ENCODE results near the gene MAB21L2. TPM values are rescaled to one million over a fixed set of nuclear protein-coding genes. Genes with fewer than 3 reads are reported as not detected.

MAB21L2 gene
- total RNA-seq, 1 donor from 2014 or later: 1.9 TPM

DNA sequence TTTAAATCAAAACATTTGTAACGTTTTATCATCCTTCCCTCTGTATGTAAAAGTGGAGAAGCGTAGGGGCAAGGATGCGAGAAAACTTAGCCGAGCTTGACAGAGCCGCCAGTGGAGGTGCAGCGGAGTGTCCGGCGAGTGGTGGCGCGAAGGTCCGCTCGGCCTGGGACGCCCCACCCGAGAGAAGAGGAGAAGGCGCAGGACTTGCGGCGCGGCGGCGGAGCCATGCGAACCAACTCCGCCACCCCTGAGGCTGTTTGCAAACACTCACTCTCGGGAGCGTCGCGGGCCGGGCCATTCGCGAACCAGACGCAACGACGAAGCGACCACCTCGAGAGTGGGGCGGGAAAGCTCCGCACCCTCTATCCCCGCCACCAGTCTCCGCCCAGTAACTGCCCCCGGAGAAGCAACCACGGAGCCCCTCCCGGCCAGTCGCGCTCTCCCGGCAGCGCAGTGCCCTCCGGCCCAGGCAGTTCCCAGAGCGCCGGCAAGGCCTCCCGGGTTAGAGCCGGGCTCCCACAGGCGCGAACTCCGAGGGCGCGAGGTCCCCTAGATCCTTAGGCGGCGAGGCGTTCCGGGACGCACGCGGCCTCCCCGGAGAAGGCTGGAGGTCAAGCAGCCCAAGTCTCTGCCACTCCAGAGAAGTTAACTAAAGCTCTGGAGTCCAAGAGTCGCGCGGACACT is 2.3 kb upstream of the MAB21L2 start:
- Histone ChIP-seq H3K27ac (ENCODE audit: low read depth, low read length) (peak overlapping the region; percentile 46), H3K9me3 (ENCODE audit: insufficient read depth, low read depth, low read length) (no peaks in the 10 kb centered on the region), H3K36me3 (ENCODE audit: insufficient read depth, low read length) (no peaks in the 10 kb centered on the region), H3K4me1 (ENCODE audit: insufficient read depth, low read length) (peaks cover 11% of the 10 kb centered on the region), H3K4me3 (ENCODE audit: insufficient read depth, low read depth, low read length) (peak overlapping the region; percentile 66), H2AFZ (ENCODE audit: low read depth, low read length) (peak overlapping the region; percentile 79), H3K27me3 (ENCODE audit: insufficient read depth, low read length) (peaks cover 5% of the 10 kb centered on the region), H4K20me1 (ENCODE audit: insufficient read depth, low read length) (no peaks in the 10 kb centered on the region), H3K9ac (ENCODE audit: low read length) (peak overlapping the region; percentile 76), H3K79me2 (ENCODE audit: insufficient read depth, low read length) (peaks cover 11% of the 10 kb centered on the region), H3K4me2 (ENCODE audit: low read length) (peak overlapping the region; percentile 86)
- no peak for TF ChIP-seq EZH2 (IDR thresholded peaks at IDR 0.05; ENCODE audit: insufficient read depth, low read length)
- TF ChIP-seq, protein P1, sequence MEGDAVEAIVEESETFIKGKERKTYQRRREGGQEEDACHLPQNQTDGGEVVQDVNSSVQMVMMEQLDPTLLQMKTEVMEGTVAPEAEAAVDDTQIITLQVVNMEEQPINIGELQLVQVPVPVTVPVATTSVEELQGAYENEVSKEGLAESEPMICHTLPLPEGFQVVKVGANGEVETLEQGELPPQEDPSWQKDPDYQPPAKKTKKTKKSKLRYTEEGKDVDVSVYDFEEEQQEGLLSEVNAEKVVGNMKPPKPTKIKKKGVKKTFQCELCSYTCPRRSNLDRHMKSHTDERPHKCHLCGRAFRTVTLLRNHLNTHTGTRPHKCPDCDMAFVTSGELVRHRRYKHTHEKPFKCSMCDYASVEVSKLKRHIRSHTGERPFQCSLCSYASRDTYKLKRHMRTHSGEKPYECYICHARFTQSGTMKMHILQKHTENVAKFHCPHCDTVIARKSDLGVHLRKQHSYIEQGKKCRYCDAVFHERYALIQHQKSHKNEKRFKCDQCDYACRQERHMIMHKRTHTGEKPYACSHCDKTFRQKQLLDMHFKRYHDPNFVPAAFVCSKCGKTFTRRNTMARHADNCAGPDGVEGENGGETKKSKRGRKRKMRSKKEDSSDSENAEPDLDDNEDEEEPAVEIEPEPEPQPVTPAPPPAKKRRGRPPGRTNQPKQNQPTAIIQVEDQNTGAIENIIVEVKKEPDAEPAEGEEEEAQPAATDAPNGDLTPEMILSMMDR (IDR thresholded peaks at IDR 0.05; ENCODE audit: insufficient read depth, low read depth, low read length): no peak
- no peaks in the 10 kb centered on the region for H3K9me3 Mint-ChIP-seq (ENCODE audit: unreplicated experiment)
- FAIRE-seq: no peak
- H3K27ac Mint-ChIP-seq (ENCODE audit: unreplicated experiment): peak overlapping the region; percentile 2
- H3K4me3 Mint-ChIP-seq (ENCODE audit: unreplicated experiment): peak overlapping the region; percentile 84
- H3K4me1 Mint-ChIP-seq (ENCODE audit: low read depth, unreplicated experiment): peaks cover 10% of the 10 kb centered on the region
- H3K36me3 Mint-ChIP-seq (ENCODE audit: low read depth, unreplicated experiment): peaks cover 2% of the 10 kb centered on the region
- peak; percentile 48 for DNase-seq (ENCODE audit: low read depth)
- peaks cover 19% of the 10 kb centered on the region for H3K27me3 Mint-ChIP-seq (ENCODE audit: low read depth, unreplicated experiment)

DNA sequence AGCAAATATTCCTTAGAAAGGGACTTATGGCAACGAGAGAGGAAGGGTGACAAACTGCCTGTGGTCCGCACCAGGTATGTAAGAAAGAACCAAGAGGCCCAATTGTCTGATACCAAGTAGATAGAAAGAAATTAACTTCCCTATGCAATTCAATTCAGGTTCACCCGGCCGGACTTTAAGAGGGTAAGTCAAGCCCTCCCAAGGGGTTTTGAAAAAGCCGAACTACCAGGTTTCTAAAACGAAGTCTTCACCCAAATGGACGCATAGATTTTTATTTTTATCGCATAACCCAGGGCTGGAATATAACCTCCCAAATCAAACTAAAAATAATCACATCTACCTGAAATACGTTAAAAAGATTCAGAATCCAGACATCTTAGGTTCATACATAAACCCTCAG is 1.6 kb upstream of the MAB21L2 start:
- Histone ChIP-seq H3K27me3 (ENCODE audit: insufficient read depth, low read length) (peaks cover 5% of the 10 kb centered on the region), H3K79me2 (ENCODE audit: insufficient read depth, low read length) (peaks cover 11% of the 10 kb centered on the region), H4K20me1 (ENCODE audit: insufficient read depth, low read length) (no peaks in the 10 kb centered on the region), H3K9ac (ENCODE audit: low read length) (peak overlapping the region; percentile 76), H3K4me3 (ENCODE audit: insufficient read depth, low read depth, low read length) (peak overlapping the region; percentile 66), H3K36me3 (ENCODE audit: insufficient read depth, low read length) (no peaks in the 10 kb centered on the region), H3K4me2 (ENCODE audit: low read length) (peak overlapping the region; percentile 86), H2AFZ (ENCODE audit: low read depth, low read length) (peak overlapping the region; percentile 79), H3K27ac (ENCODE audit: low read depth, low read length) (peak overlapping the region; percentile 46), H3K9me3 (ENCODE audit: insufficient read depth, low read depth, low read length) (no peaks in the 10 kb centered on the region), H3K4me1 (ENCODE audit: insufficient read depth, low read length) (peaks cover 11% of the 10 kb centered on the region)
- peaks cover 19% of the 10 kb centered on the region for H3K27me3 Mint-ChIP-seq (ENCODE audit: low read depth, unreplicated experiment)
- DNase-seq (ENCODE audit: low read depth) (no peak), FAIRE-seq (no peak)
- peaks cover 10% of the 10 kb centered on the region for H3K4me1 Mint-ChIP-seq (ENCODE audit: low read depth, unreplicated experiment)
- H3K9me3 Mint-ChIP-seq (ENCODE audit: unreplicated experiment): no peaks in the 10 kb centered on the region
- H3K27ac Mint-ChIP-seq (ENCODE audit: unreplicated experiment): peak overlapping the region; percentile 2
- H3K4me3 Mint-ChIP-seq (ENCODE audit: unreplicated experiment): peak overlapping the region; percentile 84
- peaks cover 2% of the 10 kb centered on the region for H3K36me3 Mint-ChIP-seq (ENCODE audit: low read depth, unreplicated experiment)
- no peak for TF ChIP-seq EZH2 (IDR thresholded peaks at IDR 0.05; ENCODE audit: insufficient read depth, low read length)
- TF ChIP-seq, protein P1 (IDR thresholded peaks at IDR 0.05; ENCODE audit: insufficient read depth, low read depth, low read length): no peak

DNA sequence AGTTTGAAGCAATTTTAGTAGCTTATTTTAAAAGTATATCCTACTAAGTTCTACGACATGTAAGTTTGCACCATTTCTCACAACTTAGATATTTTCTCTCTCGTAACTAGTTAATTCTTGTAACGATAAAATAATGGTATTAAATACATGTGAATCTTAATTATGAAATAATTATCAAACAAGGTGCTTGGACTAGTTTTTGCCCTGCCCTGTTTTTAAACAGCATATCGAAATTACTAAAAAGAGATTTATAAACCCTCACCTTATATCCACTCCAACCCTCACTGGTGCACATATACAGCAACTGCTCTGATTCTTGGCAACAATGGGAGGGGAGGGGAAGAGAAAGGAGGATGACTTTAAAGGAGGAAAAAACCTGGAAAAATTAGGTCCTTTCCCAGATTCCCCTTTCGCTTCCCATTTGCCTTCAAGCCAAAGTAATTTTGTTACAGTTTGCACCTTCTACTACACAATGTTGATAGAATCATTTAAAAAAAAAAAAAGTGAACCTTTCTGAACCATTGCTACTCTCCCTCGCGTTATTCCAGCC is 820 bp upstream of the MAB21L2 start:
- Mint-ChIP-seq H3K36me3 (ENCODE audit: low read depth, unreplicated experiment) (peaks cover 2% of the 10 kb centered on the region), H3K9me3 (ENCODE audit: unreplicated experiment) (no peaks in the 10 kb centered on the region), H3K27ac (ENCODE audit: unreplicated experiment) (no peak overlapping the region), H3K4me1 (ENCODE audit: low read depth, unreplicated experiment) (peaks cover 10% of the 10 kb centered on the region), H3K4me3 (ENCODE audit: unreplicated experiment) (peak overlapping the region; percentile 87), H3K27me3 (ENCODE audit: low read depth, unreplicated experiment) (peaks cover 19% of the 10 kb centered on the region)
- no peaks in the 10 kb centered on the region for H3K36me3 ChIP-seq (ENCODE audit: insufficient read depth, low read length)
- DNase-seq (ENCODE audit: low read depth) (no peak), FAIRE-seq (no peak)
- H3K27me3 ChIP-seq (ENCODE audit: insufficient read depth, low read length): peaks cover 5% of the 10 kb centered on the region
- peak overlapping the region; percentile 77 for H3K9ac ChIP-seq (ENCODE audit: low read length)
- peaks cover 11% of the 10 kb centered on the region for H3K4me1 ChIP-seq (ENCODE audit: insufficient read depth, low read length)
- H2AFZ ChIP-seq (ENCODE audit: low read depth, low read length): no peak overlapping the region
- H3K9me3 ChIP-seq (ENCODE audit: insufficient read depth, low read depth, low read length): no peaks in the 10 kb centered on the region
- H3K4me2 ChIP-seq (ENCODE audit: low read length): peak overlapping the region; percentile 94
- no peak overlapping the region for H3K27ac ChIP-seq (ENCODE audit: low read depth, low read length)
- no peak for TF ChIP-seq EZH2 (IDR thresholded peaks at IDR 0.05; ENCODE audit: insufficient read depth, low read length)
- TF ChIP-seq, protein P1 (IDR thresholded peaks at IDR 0.05; ENCODE audit: insufficient read depth, low read depth, low read length): no peak
- H4K20me1 ChIP-seq (ENCODE audit: insufficient read depth, low read length): no peaks in the 10 kb centered on the region
- H3K79me2 ChIP-seq (ENCODE audit: insufficient read depth, low read length): peaks cover 11% of the 10 kb centered on the region
- peak overlapping the region; percentile 84 for H3K4me3 ChIP-seq (ENCODE audit: insufficient read depth, low read depth, low read length)

All from astrocyte (in vitro differentiated cells and primary cell).